Karpas-422 (cell line): ENCODE data around the gene C4B. TPM values are rescaled to one million over a fixed set of nuclear protein-coding genes. Genes with fewer than 3 reads are reported as not detected.
"Not testable (repeated sequence)": the region's sequence is repeated elsewhere in the genome, so short reads cannot be mapped to it uniquely, and the experiment has no call there.

Source experiments
- DNase-seq: peaks from one replicate; pipeline ENCODE4 v3.0.0-alpha.2; 2015
- H2AFZ ChIP-seq: fragments of 200-600 bp; sonication (generic); 2 replicates; pipeline ENCODE4 v1.6.1; 2014; ENCODE audit warnings: antibody characterized with exemption, low read length, mixed read lengths
- H3K27ac ChIP-seq: fragments of 200-600 bp; sonication (generic); 2 replicates; pipeline ENCODE4 v1.5.1; 2014; ENCODE audit warnings: mild to moderate bottlenecking, low read length, moderate library complexity
- H3K27me3 ChIP-seq: fragments of 200-600 bp; sonication (generic); 2 replicates; pipeline ENCODE4 v1.6.1; 2014; ENCODE audit warnings: low read length, mixed read lengths
- H3K36me3 ChIP-seq: fragments of 200-600 bp; sonication (generic); 2 replicates; pipeline ENCODE4 v1.6.1; 2014; ENCODE audit warnings: low read length, mixed read lengths; ENCODE audit not compliant: insufficient read depth
- H3K4me1 ChIP-seq: fragments of 200-600 bp; sonication (generic); 2 replicates; pipeline ENCODE4 v1.6.1; 2014; ENCODE audit warnings: mild to moderate bottlenecking, low read length, mixed read lengths
- H3K4me2 ChIP-seq: fragments of 200-600 bp; sonication (generic); 2 replicates; pipeline ENCODE4 v1.6.1; 2014; ENCODE audit warnings: low read length, low read depth, mild to moderate bottlenecking; ENCODE audit not compliant: poor library complexity, severe bottlenecking
- H3K4me3 ChIP-seq: fragments of 200-600 bp; sonication (generic); 2 replicates; pipeline ENCODE4 v1.5.1; 2014; ENCODE audit warnings: mild to moderate bottlenecking, antibody characterized with exemption, low read length, mixed read lengths
- H3K79me2 ChIP-seq: fragments of 200-600 bp; sonication (generic); 2 replicates; pipeline ENCODE4 v1.6.1; 2014; ENCODE audit warnings: mild to moderate bottlenecking, low read length, mixed read lengths
- H3K9ac ChIP-seq: fragments of 200-600 bp; sonication (generic); 2 replicates; pipeline ENCODE4 v1.6.0; 2014; ENCODE audit warnings: low read length
- H3K9me2 ChIP-seq: fragments of 200-600 bp; sonication (generic), shearing (Covaris generic); replicated peaks from 2 replicates; pipeline ENCODE4 v1.6.0; 2014; ENCODE audit warnings: mild to moderate bottlenecking, low read length, moderate library complexity; ENCODE audit not compliant: insufficient read depth
- H3K9me3 ChIP-seq: fragments of 300-700, 200-600 bp; sonication (generic); 2 replicates; pipeline ENCODE4 v1.6.1; 2014; ENCODE audit warnings: low read length, mixed read lengths
- H4K20me1 ChIP-seq: fragments of 200-600 bp; sonication (generic); 2 replicates; pipeline ENCODE4 v1.6.1; 2014; ENCODE audit warnings: mild to moderate bottlenecking, antibody characterized with exemption, low read length, low read depth; ENCODE audit not compliant: insufficient read depth
- total RNA-seq: library from RNA; depleted of rRNA; stranded (reverse); fragments of >200 nt; shearing (Covaris generic); gene quantifications from 2 replicates; pipeline ENCODE4 v1.2.3, GENCODE V29; 2014; ENCODE audit warnings: low replicate concordance

C4B gene
- total RNA-seq, 1 experiment from 2014 or later = 1.9 TPM

DNA sequence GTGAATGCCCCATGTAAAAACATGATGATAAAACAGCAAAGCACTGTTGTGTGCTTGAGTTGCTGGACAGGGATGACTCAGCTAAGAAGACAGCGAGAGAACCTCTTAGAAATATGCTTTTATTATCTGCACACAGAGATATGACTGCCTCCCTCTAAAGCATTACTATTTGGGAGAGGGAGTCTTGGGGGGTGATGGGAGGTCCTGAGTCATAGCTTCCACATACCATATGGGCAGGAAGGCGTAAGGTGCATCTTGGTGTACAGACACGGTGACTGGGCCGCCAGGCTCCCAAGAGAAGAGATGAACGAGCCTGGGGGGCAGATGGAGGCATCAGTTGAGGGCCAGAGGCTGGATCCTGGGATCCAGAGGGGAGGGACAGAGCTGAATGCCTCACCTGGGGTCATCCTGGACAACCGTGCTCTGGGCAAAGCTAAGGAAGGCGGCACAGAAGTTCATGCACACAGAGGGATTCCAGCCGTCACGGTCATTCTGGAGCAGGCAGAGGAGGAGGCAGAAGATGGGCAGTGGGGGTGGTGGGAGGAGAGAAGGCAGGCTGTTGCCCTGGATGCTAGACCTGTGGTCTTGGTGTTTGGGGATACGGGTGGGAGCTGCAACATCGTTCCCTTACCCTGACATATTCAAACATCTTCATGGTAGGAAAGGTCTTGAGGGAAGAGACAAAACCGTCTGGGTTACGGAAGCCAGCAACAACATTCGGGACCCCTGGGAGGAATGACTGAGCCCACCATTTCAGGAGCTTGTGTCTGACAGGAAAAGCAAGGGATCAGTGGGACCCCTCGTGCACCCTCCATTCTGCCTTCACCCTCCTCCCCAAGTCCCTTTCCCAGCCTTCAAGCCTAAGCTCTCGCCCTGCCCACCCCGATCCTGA is 44.6 kb upstream of the C4B start:
- Histone ChIP-seq H3K79me2 (peaks cover 34% of the 10 kb centered on the region), H3K27ac (no peak overlapping the region), H3K4me3 (peak overlapping the region; percentile 85; the same call in 1 of the 2 replicates), H3K36me3 (0 out of 2 replicates have a peak, but pooled peaks cover 3% of the 10 kb centered on the region), H3K9me3 (no peaks in the 10 kb centered on the region), H3K4me2 (peak overlapping the region; percentile 85), H3K9me2 (no peaks in the 10 kb centered on the region), H3K27me3 (no peaks in the 10 kb centered on the region), H3K9ac (no peak overlapping the region), H4K20me1 (no peaks in the 10 kb centered on the region), H3K4me1 (peaks cover 26% of the 10 kb centered on the region), H2AFZ (no peak overlapping the region)
- DNase-seq = no peak

DNA sequence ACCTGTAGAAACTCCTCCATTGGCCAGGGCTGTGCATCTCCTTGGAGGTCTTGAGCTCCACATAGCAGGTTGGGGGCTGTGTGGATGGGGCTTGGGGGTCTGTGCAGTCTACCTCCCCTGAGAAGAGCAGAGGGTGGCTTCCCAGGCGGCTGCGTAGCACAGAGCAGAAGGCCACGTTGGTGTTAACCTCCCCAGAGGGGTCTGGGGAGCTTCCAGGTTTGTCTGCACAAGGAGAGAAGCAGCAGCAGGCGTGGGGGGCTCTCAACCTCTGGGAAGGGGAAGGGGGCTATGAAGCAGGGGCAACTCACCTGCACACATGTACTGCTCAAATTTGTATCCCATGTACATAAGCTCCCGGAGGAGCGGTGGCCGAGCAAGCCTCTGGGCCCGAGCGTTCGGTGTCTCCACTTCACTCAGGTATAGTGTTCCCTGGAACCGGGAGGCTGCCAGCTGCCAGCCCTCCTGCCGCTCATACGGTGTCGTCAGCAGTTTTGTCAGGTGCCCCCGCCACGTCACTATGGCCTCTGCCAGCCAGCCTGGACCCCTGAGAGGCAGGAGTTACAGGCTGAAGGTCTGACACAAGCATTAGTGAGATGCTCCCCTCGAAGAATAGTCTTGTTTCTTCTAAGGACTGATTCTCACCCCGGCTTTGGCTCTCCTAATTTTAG is 43.9 kb upstream of the C4B start:
- H3K9me2 ChIP-seq = no peaks in the 10 kb centered on the region
- H3K27ac ChIP-seq = no peak overlapping the region
- H3K79me2 ChIP-seq = peaks cover 34% of the 10 kb centered on the region
- peak overlapping the region; percentile 85 for H3K4me3 ChIP-seq
- DNase-seq = no peak
- peak overlapping the region; percentile 87 for H3K9ac ChIP-seq
- H3K4me1 ChIP-seq = peaks cover 26% of the 10 kb centered on the region
- H3K4me2 ChIP-seq = peak overlapping the region; percentile 85
- no peaks in the 10 kb centered on the region for H4K20me1 ChIP-seq
- no peaks in the 10 kb centered on the region for H3K27me3 ChIP-seq
- H2AFZ ChIP-seq = no peak overlapping the region
- no peaks in the 10 kb centered on the region for H3K9me3 ChIP-seq
- H3K36me3 ChIP-seq = 0 out of 2 replicates have a peak, but pooled peaks cover 3% of the 10 kb centered on the region

DNA sequence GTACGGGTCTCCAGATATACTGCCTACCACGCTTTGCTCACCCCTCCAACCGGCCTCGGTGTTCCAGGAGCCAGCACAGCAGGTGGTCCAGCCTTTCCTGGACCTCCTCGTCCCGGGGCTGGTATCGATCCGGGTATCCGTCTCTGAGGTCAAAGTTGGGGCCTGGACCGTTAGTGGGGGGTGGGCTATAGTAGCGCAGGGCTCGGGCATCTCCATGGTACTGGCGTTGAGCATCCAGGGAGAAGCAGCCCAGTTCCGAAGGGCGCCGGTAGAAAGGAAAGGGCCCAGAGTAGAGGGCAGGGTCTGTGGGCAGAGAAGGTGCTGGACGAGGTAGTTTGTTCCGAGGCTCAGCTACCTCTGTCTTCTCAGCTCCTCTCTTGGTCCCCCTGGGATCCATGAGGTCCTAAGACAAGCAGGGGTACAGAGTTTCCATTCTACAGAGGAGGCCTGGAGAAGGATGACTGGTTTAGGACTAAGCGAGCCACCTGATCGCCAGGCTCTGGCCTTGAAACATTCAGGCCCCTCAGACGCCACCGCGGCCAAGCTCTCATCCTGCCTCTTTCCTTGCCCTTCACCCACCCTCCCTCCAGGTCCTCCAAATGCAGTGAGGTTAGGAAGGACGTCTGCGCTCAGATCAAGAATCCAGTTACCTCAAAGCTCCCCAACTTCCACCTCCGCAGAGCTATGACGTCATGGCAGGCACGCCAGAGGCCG is 43.2 kb upstream of the C4B start:
- no peaks in the 10 kb centered on the region for H3K9me2 ChIP-seq
- H4K20me1 ChIP-seq = no peaks in the 10 kb centered on the region
- peak overlapping the region; percentile 63; the same call in 1 of the 2 replicates for H3K27ac ChIP-seq
- no peak for DNase-seq
- no peaks in the 10 kb centered on the region for H3K9me3 ChIP-seq
- H3K79me2 ChIP-seq = peaks cover 34% of the 10 kb centered on the region
- H3K36me3 ChIP-seq = 0 out of 2 replicates have a peak, but pooled peaks cover 3% of the 10 kb centered on the region
- H3K27me3 ChIP-seq = no peaks in the 10 kb centered on the region
- H3K9ac ChIP-seq = peak overlapping the region; percentile 87
- H3K4me1 ChIP-seq = peaks cover 26% of the 10 kb centered on the region
- H3K4me2 ChIP-seq = peak overlapping the region; percentile 85
- H2AFZ ChIP-seq = peak overlapping the region; percentile 7; the same call in 1 of the 2 replicates
- peak overlapping the region; percentile 85 for H3K4me3 ChIP-seq

DNA sequence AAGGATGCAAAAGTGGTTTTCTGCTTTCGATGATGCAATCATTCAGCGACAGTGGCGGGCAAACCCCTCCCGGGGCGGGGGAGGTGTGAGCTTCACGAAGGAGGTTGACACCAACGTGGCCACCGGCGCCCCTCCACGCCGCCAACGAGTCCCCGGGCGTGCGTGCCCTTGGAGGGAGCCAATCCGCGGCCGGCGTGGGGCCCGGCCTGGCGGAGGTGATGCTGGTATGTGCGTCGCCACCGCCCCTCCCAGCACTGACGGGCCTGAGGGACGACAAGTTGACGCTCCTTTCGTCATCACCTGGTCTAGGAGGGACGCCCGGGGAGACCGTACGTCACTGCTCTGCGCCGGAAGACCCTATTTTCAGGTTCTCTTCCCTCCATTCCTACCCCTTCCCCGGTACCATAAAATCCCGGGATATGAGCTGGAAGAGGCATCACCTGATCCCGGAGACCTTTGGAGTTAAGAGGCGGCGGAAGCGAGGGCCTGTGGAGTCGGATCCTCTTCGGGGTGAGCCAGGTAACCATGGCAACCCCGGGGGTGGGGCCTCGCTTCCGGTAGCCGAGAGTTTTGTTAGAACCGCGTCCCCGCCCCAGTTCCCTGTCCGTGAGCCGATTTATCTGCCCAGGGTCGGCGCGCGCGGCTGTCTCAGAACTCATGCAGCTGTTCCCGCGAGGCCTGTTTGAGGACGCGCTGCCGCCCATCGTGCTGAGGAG is 42.4 kb upstream of the C4B start, which contains the start of gene DXO:
TSS of gene DXO (minus strand) at position 146 of the 716 bp plus-strand sequence. CDS start 463 bp downstream, outside the sequence.
- peak within 1 kb of the TSS; percentile 84 for H2AFZ ChIP-seq
- peaks cover 34% of the 10 kb centered on the region for H3K79me2 ChIP-seq
- H3K27me3 ChIP-seq = no peaks in the 10 kb centered on the region
- H3K4me3 ChIP-seq = peak within 1 kb of the TSS; percentile 85
- peak within 1 kb of the TSS; percentile 63 for H3K27ac ChIP-seq
- H3K9me3 ChIP-seq = no peaks in the 10 kb centered on the region
- H3K4me1 ChIP-seq = peaks cover 26% of the 10 kb centered on the region
- H3K4me2 ChIP-seq = peak within 1 kb of the TSS; percentile 85
- DNase-seq = peak; percentile 99
- H3K36me3 ChIP-seq = 0 out of 2 replicates have a peak, but pooled peaks cover 3% of the 10 kb centered on the region
- H4K20me1 ChIP-seq = no peaks in the 10 kb centered on the region
- H3K9ac ChIP-seq = peak within 1 kb of the TSS; percentile 87
- H3K9me2 ChIP-seq = no peaks in the 10 kb centered on the region

DNA sequence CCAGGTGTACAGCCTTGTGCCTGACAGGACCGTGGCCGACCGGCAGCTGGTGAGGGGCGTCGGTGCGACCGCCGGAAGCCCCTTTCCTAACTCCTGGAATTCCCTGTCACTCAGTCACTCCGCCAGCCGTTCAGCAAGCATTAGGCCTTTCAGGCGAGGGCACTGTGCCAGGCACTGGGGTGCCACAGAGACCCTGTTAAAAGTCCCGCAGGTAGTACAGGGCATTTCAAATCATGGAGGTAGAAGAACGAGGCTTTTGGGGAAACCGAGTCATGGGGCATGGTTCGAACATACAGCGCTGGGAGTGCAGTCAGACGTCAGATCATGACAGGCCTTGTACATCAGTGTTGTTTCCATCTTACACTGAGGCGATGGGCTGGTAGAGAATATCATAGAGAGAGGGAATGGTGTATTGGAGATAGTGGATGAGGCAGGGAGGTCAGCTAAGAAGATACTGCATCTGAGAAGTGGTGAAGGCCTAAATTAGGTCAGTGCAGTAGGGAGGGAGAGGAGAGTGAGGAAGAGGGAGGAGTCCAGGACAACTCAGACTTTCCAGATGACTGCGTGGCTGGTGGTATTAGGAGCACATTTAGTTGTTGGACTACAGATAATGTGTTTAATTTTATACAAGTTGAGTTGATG is 41.8 kb upstream of the C4B start:
- peak overlapping the region; percentile 85 for H3K4me2 ChIP-seq
- H3K36me3 ChIP-seq = 0 out of 2 replicates have a peak, but pooled peaks cover 3% of the 10 kb centered on the region
- no peaks in the 10 kb centered on the region for H3K9me3 ChIP-seq
- peaks cover 34% of the 10 kb centered on the region for H3K79me2 ChIP-seq
- peak overlapping the region; percentile 87 for H3K9ac ChIP-seq
- DNase-seq = no peak
- peak overlapping the region; percentile 63; the same call in 1 of the 2 replicates for H3K27ac ChIP-seq
- no peaks in the 10 kb centered on the region for H3K9me2 ChIP-seq
- peaks cover 26% of the 10 kb centered on the region for H3K4me1 ChIP-seq
- H3K4me3 ChIP-seq = peak overlapping the region; percentile 85
- no peaks in the 10 kb centered on the region for H3K27me3 ChIP-seq
- H2AFZ ChIP-seq = peak overlapping the region; percentile 84; the same call in 1 of the 2 replicates
- H4K20me1 ChIP-seq = no peaks in the 10 kb centered on the region

DNA sequence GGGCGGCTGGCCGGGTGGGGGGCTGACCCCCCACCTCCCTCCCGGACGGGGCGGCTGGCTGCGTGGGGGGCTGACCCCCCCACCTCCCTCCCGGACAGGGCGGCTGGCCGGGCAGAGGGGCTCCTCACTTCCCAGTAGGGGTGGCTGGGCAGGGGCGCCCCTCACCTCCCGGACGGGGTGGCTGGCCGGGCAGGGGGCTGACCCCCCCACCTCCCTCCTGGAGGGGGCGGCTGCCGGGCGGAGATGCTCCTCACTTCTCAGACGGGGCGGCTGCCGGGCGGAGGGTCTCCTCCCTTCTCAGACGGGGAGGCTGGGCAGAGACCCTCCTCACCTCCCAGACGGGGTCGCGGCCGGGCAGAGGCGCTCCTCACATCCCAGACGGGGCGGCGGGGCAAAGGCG is 38.5 kb upstream of the C4B start:
- H2AFZ ChIP-seq, H3K9me2 ChIP-seq, H3K9me3 ChIP-seq, H3K36me3 ChIP-seq, H3K27ac ChIP-seq, H3K27me3 ChIP-seq, H3K4me2 ChIP-seq, H3K4me3 ChIP-seq, DNase-seq, H3K9ac ChIP-seq, H4K20me1 ChIP-seq: not testable (repeated sequence)
- H3K79me2 ChIP-seq = peaks cover 25% of the 10 kb centered on the region
- H3K4me1 ChIP-seq = peaks cover 18% of the 10 kb centered on the region

DNA sequence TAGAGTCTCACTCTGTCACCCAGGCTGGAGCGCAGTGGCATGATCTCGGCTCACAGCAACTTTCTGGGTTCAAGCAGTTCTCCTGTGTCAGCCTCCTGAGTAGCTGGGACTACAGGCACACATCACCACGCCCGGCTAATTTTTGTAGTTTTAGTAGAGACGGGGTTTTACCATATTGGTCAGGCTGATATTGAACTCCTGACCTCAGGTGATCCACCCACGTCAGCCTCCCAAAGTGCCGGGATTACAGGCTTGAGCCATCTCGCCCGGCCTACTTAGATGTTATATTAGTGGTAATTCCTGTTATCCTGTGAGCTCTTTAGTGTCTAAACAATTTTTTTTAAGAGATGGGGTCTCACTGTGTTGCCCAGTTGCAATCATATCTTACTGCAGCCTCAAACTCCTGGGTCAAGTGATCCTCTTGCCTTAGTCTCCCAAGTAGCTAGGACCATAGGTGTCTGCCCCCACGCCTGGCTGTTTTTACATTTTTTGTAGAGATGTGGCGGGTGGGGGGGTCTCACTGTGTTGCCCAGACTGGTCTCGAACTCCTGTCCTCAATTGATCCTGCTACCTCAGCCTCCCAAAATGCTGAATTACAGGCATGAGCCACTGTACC is 36.7 kb upstream of the C4B start:
- no peak overlapping the region for H3K27ac ChIP-seq

More for the DNA sequence above, 36.7 kb upstream of the C4B start:
- Histone ChIP-seq H3K79me2 (peaks cover 14% of the 10 kb centered on the region), H3K4me1 (peaks cover 8% of the 10 kb centered on the region), H3K4me2 (no peak overlapping the region), H3K9ac (no peak overlapping the region), H3K9me2 (no peaks in the 10 kb centered on the region), H4K20me1 (no peaks in the 10 kb centered on the region), H3K9me3 (no peaks in the 10 kb centered on the region), H3K27me3 (no peaks in the 10 kb centered on the region), H3K4me3 (no peak overlapping the region), H3K36me3 (no peaks in the 10 kb centered on the region), H2AFZ (no peak overlapping the region)
- DNase-seq = no peak
